GM18858 (cell line): ENCODE results near the gene GIPC3.

Source experiments
- ATAC-seq: cut with Tn5 transposase; IDR thresholded peaks from one replicate; pipeline ENCODE4 v1.9.1; 2021; ENCODE audit not compliant: unreplicated experiment

The GIPC3 gene, protein sequence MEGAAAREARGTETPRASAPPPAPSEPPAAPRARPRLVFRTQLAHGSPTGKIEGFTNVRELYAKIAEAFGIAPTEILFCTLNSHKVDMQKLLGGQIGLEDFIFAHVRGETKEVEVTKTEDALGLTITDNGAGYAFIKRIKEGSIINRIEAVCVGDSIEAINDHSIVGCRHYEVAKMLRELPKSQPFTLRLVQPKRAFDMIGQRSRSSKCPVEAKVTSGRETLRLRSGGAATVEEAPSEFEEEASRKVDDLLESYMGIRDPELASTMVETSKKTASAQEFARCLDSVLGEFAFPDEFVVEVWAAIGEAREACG

DNA sequence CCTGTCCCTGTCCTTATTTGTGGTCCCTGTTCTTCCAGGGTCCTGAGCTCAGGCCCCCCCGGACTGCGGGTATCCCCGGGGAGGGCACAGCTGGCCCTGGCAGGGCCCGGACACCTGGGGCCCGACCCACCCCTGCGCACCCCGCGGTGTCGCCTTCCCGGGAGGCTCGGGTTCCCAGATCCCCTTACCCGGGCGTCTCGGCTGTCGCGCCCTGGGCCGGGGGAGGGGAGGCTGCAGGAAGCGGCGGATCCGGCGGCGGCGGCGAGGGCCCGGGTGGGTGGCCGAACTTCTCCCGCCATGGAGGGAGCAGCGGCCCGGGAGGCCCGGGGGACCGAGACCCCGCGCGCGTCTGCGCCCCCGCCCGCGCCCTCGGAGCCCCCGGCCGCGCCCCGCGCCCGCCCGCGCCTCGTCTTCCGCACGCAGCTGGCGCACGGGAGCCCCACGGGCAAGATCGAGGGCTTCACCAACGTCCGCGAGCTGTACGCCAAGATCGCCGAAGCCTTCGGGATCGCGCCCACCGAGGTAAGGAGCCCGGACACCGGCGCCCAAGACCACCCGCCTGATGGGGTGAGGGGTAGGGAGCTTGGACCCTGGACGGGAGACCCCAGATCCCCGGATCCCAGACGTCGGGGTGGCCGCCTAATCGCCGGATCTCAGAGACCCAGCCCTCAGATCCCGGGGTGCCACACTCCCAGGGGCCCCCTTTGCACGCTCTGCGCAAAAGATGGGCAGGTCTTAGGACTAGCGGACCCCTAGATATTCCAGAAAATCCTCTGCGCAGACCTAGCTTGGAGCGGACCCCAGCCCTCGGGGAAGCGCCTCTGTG, at the start of gene GIPC3:
Gene GIPC3 (plus strand): TSS at position 178 of the 826 bp plus-strand sequence. CDS start 120 bp downstream, at position 298.
- ATAC-seq = no peak

DNA sequence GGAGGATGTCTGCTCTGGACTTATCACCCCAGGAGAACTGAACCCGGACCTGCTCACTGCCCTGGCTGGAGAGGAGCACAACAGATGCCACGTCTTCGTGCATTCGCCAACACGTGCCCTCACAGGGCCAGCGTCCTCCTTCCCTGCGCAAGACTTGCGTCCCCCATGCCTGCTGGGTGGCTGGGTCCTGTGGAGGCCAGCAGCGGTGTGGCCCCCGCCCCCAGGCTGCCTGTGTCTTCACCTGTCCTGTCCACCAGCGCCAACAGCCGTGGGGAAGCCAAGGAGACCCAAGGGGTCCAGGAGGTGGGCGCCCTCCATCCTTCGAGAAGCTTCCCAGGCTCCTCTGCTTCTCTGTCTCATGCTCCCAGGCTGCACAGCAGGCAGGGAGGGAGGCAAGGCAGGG, 49.7 kb upstream of the GIPC3 start:
- ATAC-seq = no peak

DNA sequence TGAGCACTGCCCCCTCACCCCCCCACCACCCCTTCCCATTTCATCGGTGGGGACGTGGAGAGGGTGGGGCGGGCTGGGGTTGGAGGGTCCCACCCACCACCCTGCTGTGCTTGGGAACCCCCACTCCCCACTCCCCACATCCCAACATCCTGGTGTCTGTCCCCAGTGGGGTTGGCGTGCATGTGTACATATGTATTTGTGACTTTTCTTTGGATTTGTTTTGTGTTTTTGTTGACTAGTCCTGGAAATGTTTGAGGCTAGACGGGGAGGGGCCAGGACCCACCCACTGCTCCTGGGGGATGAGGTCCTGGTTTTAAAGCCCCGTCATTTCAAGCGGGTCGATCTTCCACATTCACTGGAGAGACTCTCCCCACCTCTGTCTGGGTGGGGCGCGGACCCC, 49.3 kb upstream of the GIPC3 start:
- no peak for ATAC-seq

DNA sequence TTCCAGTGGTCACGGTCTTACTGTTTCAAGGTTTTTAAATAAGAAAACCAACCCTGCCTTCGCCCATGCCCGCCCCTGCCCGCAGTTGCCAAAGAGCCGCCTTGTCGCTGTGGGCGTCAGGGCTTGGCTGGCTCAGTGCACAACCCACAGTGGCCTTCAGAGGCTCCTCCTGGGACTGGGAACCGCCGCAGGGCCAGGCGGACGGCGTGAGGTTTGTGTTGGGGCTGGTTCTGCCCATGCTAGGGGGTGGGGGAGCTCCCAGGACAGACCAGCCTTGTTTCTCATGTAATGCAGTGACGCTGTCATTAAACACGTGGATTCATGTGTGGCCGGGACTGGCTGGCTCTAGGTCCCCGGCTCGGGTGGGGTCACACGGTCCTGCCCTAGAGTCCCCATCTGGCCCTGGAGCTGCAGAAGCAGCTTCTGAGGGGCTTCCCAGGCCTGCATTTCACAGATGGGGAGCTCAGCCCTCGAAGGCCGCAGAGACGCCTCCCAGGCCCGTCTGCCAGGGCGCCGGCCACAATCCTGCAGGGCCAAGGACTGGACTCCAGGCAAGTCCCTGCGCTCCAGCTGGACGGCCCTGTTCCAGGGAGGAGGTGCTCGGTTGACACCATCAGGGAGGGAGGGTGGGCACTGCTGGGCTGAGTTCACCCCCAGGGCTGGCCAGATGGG, 48.7 kb upstream of the GIPC3 start:
- ATAC-seq = no peak

DNA sequence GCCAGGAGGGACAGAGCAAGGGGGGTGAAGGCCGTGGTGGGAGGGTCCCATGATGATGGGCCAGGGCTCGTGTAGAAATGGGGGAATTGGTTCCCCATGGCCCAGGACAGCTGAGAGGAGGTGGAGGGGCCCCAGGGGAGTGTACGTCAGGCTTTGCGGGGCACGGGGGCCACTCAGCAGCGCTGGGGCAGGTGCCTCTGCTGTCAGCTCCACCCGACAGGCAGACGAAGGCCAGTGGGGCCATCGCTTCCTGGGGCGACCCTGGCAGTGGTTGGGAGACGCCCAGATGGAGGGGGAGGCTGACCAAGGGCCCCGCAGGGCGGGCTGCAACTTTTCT, 48.2 kb upstream of the GIPC3 start:
- ATAC-seq = no peak

DNA sequence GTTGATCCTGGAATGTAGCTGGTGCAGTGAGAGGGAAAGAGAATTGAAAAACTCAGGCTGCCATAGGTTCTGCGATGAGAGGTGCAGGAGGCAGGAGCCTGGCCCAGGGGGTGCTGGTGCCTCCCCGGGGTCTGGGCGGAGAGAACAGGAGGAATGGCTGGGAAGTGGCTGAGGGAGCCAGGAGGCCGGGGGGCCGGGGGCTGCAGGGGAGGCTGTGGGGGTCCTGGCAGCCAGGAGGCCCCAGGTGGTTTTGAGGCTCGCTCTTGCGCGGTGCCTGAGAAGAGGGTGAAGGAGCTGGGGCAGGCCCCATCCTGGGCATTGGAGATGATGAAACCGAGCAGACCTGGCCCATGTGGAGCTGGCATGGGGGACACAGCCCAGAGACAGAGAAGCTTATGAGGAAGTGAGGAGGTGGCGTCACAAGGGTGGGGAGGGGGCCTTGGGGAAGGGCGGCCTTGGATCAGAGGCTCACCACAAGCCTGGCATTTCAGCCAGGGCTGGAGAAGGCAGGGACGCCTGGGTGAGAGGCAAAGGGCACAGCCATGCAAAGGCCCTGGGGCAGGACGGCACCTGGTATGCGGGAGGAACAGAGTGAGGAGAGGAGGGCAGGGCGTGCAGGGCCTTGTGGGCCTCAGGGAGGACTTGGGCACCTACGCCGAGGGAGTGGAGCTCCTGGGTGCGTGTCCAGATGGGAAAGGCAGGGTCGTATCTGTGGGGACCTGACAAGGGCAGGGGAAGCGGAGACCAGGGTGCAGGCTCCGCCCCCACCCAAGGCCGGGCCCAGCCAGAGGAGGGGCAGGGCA, 47.6 kb upstream of the GIPC3 start:
- no peak for ATAC-seq

DNA sequence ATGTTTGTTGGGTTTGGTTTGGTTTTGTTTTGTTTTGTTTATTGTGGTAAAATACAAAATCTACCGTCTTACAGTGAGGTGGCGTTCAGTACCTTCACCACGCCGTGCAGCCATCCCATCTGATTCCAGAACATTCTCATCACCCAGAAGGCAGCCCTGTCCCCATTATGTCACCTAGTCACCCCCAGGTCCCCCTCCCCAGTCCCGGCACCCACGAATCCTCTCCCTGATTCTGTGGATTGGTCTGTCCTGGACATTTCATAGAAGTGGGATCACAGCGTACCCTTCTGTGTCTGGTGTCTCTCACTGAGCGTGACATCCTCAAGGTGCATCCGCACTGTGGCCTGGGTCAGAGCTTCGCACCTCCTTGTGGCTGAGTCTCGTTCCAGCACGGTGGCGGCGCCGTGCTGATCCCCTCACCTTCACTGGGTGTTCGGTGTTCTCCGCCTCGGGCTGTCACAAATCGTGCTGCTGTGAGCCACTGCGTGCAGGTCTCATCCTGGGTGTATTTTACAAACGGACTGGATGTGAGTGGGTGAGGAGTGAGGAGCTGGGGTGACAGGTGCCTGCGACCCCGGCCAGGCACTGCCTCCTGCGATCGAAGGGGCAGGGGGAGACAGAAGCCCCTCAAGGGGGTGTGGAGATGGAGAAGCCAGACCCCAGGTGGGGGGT, 46.9 kb upstream of the GIPC3 start:
- ATAC-seq = no peak

DNA sequence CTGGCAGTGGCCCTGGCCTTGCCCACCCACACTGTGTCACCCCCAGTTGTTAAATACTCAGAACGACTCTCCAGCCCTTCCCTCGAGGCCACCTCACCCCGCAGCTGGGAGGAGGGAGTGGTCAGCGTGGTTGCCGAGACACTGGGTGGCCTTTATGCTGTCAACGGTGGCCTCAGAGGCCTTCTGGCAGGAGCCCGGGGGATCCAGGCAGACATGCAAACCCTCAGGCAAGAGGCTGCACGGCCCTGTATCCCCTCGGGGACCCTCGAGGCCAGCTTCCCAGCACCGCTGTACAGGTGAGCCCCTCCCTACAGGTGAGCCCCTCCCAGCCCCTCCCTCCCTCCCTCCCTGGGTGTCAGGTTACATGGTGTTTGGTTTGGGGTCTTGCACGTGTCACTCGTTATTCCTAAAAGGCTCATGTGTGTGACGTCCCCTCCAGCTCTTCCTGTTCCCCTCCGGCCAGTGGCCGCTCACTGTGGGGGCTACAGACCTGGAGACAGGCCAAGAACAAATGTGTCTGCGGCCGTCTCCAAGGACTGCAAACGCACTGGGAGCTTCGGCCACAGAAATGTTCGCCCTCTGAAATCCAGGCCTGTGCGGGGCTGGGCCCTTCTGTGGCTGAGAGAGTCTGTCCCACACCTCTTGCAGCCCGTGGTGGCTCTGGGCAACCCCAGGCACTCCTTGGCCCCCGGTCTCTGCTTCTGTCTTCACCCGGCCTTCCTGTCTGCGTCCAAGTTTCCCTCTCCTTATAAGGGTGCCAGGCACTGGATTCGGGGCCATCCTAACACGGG, 46.1 kb upstream of the GIPC3 start, which contains the start of gene TEKTIP1:
Gene TEKTIP1 (plus strand): TSS at position 210 of the 791 bp plus-strand sequence. CDS start 4 bp downstream, at position 214.
- no peak for ATAC-seq

DNA sequence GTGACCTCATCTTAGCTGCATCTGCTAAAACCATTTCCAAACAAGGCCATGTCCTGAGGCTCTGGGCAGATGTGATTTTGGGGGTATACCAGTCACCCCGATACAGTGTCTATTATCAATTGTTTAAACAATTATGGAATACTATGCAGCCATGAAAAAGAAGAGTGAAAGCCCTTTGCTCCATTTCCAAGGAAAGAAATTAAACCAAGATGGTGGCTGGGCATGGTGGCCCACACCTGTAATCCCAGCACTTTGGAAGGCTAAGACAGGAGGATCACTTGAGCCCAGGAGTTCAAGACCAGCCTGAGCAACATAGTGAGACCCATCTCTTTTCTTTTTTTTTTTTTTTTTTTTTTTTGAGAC, 45.5 kb upstream of the GIPC3 start:
- ATAC-seq = no peak

DNA sequence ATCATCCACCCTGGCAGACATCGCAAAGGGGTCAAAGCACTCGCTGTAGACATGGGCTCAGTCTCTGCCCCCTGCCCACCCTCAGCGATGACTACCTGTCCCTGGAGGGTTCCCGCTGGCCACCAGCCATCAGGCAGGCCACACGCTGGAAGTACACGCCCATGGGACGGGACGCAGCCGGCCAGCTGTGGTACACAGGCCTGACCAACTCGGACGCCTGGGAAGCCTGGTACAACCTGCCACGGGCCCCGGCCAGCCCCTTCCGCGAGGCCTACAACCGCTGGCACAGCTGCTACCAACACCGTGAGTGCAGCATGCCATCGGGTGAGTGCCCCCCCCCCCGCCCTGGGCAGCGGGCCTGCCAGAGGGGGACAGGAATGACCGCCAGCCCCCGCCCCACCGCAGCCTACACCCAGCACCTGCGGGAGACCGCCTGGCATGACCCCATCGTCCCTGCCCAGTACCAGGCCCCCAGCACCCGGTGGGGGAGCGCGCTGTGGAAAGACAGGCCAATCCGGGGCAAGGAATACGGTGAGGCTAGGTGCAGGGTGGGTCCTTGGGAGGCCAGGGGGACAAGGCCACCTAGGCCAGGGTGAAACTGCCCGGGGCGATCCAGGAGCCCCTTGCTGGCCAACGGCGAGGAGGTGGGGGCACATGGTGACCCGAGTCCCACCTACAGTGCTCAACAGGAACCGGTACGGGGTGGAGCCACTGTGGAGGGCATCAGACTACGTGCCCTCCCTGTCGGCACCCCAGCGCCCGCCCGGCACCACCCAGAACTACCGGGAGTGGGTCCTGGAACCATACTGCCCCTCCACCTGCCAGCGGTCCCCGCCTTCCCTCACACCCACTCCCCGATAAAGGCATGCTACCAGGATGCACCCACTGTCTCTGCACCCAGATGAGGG, 41.9 kb upstream of the GIPC3 start:
- no peak for ATAC-seq

DNA sequence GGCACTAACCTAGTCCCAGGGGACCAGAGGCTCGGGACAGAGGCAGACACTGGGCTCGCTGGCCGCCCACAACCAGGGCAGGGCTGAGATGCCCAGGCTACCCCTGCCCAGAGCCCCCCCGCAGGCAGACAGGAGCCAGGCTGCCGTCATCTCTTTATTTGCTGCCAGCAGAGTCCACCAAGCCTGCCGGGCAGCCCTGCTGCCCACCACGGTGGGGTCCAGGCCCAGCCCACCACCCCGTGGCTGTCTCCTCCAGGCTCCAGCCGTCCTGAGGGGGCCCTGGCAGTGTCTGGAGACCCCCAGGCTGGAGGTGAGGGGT, 41.3 kb upstream of the GIPC3 start:
- ATAC-seq = no peak

DNA sequence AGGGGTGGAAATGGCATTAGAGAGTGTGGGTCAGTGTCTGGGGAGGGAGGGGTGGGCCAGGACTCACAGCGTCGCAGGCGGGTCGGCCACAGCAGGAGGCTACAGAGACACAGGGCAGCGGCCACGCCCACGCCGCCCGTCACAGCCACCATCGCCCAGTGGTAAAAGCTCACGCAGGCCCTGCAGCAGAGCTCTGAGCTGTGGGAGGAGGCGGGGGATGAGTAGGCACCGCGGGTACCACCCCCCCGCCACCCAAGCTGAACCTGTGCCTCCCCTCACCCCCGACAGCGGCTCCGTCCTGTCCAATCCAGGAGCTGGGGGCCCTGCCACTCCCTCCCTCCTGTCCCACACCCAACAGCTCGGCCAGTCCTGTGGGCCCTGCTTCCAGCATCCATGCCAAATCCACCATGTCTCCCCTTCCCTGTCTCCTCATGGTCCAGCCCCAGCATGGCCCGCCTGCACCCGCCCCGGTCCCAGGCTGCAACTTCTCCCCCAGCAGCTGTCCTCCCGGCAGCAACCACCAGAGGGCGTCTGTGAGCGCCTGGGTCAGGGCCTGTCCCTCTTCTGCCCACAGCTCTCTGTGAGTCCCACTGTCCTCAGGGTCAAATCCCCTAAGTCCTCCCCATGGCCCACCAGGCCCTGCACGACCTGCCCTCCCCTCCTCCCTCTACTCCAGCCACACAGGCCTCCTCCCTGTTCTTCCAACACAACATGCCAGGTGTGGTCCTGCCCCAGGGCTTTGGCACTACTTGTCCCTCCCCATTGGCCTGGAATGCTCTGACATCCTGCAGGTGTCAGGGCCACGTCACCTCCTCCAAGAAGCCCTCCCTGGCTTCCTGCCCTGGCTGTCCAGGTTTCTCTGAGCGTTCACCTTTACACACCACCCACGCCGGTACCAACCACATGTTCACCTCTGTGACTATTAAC, 40.3 kb upstream of the GIPC3 start:
- ATAC-seq = no peak

DNA sequence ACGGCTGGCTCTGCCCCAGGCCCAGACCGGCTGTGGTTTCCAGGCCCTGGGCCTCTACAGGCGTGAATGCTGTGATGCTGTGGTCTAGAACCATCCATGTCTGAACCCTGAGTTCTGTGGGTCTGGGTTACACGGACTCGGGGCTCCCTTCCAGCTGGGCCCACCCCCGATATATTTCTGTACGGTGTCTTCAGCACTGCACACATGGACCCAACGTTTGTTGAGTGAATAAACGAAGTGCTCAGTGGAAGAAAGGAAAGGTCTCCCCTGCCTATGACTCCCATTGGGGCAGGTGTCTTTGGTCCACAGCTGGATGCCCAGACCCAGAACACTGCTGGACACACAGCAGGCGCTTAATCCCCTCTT, 39.6 kb upstream of the GIPC3 start:
- ATAC-seq = no peak

DNA sequence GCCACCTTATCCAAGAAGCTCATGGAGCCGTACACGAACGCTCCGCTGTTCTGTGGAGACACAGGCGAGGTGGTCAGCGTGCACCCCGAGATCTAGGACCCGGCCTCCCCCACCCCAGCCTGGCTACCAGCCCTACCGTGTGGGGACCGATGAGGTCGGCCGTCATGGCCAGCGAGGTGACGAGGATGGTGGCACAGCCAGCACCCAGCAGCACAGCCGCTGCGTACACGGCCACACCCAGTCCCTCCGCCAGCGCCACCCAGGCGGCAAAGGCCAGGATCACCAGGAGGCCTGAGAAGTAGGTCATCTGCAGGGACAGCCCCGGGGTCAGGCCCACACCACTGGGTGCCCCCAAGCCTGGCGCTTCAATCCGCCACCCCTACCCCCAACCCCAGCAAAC, 39.2 kb upstream of the GIPC3 start:
- no peak for ATAC-seq

DNA sequence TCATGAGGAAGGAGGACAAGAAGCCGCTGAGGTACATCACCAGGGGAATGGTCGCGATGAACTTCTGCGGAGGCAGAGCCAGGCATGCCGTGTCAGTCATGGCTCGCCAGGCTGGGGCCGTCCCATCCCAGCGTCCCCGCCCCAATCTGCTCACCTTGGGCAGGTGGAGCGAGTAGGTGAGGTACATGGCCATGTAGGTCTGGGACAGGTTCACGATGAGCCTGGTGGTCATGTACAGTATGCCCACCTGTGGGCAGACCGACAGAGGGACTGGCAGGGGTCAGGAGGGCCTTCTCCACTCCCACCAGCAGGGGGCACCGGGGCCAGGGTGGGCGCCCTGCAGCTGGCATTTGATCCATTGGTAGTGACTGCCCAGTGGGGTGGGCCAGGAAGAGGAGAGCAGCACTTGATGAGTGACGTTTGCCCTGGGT, 38.0 kb upstream of the GIPC3 start:
- no peak for ATAC-seq

DNA sequence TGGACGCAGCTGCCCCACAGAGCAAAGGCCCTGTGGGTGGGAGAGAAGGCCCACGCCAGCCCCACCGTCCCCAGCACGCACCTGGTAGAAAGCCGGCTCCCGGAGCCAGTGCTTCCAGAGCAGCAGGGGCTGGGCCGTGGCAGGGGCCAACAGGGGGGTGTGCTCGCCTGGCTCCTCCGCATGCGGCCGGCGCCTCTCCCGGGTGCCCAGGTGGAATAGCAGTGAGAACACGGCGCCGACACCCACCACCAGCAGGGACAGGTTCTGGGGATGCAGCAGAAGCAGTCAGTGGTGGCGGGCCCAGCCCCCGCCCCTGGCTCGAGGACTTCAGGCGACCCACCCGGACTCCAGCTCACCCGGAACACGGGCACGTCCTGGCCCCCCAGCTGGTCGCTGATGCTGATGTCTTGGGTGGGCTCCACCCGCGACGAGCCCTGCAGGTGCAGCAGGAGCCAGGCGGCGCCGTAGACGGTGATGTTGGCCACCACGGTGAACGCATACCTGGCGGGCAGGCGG, 37.5 kb upstream of the GIPC3 start:
- no peak for ATAC-seq

DNA sequence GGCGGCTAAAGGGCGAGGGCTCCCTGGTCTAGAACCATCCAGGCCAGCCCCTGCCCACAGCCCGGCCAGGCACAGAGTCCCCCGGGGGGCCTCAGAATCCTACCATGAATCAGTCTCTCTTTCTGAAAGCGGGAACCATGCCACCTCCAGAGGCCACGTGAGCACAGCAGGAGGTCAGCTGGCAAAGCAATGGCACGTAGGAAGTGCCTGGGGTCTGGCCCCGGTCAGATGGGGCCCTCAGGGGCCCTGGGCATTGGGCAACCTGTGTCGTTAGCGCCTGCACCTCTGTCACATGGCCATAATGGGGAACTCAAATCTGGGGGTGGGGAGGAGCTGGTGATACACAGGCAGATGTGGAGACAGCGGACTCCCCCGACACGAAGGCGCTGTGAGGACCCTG, 36.7 kb upstream of the GIPC3 start:
- ATAC-seq = no peak

DNA sequence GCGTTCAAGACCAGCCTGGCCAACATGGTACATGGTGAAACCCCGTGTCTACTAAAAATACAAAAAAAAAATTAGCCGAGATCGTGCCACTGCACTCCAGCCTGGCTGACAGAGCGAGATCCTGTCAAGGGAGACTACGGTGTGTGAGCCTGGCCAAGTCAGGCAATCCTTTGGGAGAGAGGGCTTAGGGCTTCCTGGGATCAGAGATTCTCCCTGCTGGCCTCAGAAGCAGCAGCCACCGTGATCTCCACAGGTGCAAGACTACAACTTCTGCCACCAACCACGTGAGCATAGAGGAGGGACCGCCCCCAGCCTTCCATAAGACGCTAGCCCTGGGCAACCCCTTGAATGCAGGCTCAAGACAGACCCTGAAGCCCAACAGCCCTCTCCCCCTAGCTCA, 35.5 kb upstream of the GIPC3 start:
- no peak for ATAC-seq
